HG03457 (cell line): ENCODE data around the gene EIF4G1.

ENCODE experiments used
- ATAC-seq: cut with Tn5 transposase; IDR thresholded peaks from one replicate; pipeline ENCODE4 v1.9.1; 2021; ENCODE audit warnings: moderate number of reproducible peaks; ENCODE audit not compliant: unreplicated experiment

The EIF4G1 gene

DNA sequence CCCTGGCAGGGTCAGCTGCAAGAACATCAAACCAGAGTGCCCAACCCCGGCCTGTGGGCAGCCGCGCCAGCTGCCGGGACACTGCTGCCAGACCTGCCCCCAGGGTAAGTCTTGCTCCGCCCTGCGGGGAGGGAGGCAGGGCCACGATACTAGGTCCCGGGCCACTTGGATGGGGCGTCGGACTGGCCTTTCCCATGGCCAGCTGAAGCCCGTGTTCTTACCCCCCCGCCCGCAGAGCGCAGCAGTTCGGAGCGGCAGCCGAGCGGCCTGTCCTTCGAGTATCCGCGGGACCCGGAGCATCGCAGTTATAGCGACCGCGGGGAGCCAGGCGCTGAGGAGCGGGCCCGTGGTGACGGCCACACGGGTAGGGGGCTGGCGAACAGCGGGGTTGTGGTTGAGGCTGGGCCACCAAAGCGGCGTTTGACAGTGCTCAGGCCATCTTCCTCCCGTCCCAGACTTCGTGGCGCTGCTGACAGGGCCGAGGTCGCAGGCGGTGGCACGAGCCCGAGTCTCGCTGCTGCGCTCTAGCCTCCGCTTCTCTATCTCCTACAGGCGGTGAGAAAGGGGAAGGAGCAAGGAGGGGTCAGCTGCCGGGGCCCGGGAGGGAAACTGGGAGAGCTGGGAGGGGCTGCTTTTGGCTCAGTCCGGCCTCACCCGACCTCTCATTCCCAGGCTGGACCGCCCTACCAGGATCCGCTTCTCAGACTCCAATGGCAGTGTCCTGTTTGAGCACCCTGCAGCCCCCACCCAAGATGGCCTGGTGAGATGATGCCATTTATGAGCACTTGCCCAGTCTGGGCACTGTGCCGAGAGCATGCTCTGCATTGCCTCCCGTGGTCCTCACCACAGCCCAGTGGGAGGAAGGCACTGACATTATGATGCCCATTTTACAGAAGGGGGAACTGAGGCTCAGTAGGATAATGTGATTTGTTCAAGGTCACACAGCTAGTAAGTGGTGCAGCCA lies 67.1 kb downstream of the EIF4G1 start:
- ATAC-seq = no peak

DNA sequence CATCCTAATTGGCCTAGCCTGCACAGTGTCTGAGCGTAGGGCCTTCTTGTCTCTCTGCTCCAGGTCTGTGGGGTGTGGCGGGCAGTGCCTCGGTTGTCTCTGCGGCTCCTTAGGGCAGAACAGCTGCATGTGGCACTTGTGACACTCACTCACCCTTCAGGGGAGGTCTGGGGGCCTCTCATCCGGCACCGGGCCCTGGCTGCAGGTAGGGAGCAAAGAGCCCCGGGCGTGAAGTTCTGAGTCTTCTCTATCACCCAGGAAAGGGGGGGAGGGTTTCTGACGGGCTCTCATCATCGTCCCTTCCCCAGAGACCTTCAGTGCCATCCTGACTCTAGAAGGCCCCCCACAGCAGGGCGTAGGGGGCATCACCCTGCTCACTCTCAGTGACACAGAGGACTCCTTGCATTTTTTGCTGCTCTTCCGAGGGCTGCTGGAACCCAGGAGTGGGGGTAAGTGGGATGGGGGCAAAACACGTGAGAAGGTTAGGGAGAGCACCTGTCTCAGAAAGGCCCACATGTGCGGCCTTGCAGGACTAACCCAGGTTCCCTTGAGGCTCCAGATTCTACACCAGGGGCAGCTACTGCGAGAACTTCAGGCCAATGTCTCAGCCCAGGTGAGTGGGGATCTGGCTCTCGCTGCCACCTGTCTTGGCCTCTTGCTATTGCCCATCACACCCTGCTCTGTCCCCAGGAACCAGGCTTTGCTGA lies 68.1 kb downstream of the EIF4G1 start:
- ATAC-seq = no peak

DNA sequence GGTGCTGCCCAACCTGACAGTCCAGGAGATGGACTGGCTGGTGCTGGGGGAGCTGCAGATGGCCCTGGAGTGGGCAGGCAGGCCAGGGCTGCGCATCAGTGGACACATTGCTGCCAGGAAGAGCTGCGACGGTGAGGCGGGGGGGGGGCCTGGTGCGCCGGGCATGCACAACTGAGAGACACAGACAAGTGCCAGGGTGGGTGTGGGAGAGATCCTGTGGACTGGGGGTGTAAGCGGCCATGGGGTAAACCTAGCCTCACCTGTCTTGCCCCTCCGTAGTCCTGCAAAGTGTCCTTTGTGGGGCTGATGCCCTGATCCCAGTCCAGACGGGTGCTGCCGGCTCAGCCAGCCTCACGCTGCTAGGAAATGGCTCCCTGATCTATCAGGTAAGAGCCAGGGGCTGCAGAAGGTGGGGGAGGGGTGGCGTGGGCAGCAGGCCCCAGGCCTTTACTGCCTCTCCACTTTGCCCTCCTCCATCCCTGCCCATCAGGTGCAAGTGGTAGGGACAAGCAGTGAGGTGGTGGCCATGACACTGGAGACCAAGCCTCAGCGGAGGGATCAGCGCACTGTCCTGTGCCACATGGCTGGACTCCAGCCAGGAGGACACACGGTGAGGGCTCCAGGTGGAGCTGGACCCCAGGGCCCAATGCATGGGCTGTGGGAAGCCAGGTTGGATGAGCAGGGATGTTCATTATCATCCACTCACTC lies 68.8 kb downstream of the EIF4G1 start:
- ATAC-seq = no peak

DNA sequence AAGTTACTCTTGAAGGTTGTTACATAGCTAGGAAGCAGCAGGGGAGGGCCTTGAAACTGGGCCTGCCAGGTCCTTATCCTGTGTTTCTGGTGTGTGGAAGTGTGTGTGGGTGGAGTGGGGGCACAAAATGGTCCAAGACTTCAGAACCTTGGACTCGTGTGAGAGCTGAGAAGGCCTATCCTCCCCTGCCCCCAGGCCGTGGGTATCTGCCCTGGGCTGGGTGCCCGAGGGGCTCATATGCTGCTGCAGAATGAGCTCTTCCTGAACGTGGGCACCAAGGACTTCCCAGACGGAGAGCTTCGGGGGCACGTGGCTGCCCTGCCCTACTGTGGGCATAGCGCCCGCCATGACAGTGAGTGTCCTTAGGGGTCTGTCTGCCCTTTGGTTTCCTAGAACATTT lies 69.9 kb downstream of the EIF4G1 start:
- ATAC-seq = no peak
